Activated naive CD8-positive, alpha-beta T cell treated with anti-CD3 and anti-CD28 coated beads, Interleukin-2, amount 50 U/mL, for 16 hours (primary cell): ENCODE data around the gene VDR.

Source experiments
- DNase-seq: peaks from one replicate; pipeline ENCODE4 v3.0.0-alpha.2; 2020; ENCODE audit warnings: low read depth, low spot score

The VDR gene

DNA sequence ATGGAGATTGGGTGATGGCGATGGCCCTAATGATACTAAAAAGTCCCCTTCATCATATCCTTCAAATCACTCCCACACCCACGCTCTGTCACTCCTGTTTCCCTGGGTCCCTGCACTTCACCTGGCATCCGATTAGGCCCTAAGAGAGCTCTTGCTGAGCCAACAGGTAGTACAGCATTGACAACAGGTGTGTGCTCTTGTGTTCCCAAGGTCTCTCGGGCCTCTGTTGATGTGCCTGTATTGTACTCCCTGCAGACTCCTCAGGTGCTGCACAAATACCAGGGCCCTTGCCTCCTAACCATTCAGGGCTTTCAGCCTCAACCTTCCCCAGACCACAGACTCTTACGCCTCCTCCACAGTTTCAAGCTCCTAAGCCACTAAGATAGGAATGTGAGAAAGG lies 25.8 kb upstream of the VDR start:
- DNase-seq = no peak

DNA sequence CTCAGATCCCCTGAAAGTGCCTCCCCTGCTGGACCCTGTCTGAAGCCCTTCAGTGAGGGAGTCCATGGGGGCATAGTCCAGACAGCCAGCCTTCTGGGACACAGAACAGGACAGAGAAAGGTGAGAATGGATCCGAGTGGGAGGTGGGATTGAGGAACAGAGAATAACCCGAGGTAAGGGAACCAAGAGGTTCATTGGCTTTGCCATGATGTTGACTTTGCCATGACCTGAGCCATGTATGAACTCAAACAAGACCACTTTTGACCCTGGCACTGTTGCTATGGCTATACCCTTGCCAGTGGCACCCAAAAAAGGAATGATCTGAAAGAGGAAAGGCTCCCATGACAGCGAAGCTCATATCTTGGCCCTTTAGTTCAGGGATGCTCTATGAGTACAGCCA lies 22.6 kb upstream of the VDR start:
- no peak for DNase-seq

DNA sequence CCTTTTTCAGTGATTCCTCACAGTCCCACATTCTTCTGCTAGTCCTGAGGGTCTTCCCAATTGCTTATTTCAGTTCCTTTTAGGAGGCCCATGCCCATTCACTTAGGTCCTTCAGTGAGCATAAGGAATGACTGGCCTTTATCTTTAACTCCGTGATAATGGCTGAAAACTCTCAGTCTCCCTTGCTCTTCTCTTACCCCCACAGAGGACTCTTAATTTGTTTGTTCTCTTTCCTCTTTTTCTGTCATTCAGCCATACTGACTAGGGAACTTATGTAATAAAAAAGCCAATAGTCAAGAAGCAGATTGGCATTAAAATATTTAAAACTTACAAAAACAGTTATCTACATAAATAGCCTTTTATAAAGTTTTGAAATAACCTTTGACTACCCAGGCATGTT lies 17.1 kb upstream of the VDR start:
- no peak for DNase-seq

DNA sequence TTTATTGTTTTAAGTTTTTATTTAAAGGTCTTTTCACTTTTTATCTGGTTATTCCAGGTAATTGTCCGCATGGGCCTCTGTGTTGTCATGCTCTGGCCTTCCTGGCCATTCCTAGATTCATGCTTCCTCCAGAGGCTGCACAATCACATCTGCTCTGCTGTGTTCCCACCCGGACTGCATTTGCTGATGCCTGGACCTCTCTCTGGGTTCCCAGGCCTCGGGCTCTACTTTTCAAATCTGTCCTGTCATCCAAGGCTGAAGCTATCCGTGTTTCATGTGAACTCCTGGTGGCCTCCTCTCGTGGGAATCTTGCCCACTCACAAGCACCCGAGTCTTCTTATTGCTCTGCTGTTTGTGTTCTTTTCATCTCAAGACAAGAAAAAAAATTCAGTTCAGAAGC lies 16.1 kb upstream of the VDR start:
- no peak for DNase-seq

DNA sequence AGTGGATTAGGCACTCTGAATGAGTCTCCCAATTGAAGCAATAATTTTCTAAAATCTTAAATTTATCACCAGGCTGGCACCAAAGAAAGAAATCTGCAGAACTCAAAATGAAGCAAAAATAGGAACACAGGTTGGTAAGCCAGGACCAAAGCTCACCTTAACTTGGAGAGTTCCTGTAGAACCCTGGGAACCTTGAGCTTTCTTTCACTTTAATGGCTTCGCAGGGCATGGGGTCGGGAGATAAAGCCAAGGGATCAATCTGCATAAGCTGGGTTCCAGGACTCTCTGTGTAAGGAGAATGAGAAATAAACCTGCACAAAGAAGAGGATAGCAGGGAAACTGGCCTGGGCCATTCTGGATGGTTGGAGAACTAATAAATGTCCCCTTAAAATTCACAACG lies 8.3 kb upstream of the VDR start:
- no peak for DNase-seq

DNA sequence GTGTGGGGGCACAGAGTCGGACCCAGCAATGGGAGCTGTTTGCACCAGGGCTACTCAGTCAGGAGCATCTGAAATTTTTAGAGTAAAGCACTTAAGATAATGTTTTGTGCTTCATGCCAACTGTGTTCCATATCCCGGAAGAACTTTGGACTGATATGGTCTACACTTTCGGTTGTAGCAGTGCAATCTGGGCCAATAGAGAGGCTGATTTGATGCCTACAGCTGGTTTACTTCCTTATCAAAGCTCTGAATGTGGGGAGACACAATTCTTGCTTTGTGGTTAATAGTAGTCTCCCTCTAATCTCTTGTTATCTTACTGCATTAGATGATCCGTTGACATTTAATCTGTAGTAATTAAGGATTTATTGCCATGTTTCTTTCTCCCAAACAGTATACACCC lies 7.8 kb upstream of the VDR start:
- no peak for DNase-seq

DNA sequence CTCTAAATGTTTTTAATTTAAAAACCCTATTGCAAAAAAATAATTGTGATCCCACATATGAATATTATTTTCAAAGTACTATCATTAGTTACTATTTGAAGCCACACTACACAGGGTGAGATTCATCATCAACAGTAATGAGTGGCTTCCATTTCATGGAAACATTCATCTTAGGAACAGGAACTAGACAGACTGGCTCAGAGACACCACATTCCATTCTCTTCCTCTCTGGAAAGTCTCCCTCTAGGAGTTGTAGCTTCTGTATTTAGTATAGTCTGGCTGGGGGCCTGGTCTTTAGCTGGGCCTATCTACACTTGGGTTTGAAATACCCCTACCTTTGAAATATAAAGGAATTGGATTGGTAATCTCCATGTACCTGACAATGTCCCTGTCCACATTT lies 6.2 kb upstream of the VDR start:
- no peak for DNase-seq

DNA sequence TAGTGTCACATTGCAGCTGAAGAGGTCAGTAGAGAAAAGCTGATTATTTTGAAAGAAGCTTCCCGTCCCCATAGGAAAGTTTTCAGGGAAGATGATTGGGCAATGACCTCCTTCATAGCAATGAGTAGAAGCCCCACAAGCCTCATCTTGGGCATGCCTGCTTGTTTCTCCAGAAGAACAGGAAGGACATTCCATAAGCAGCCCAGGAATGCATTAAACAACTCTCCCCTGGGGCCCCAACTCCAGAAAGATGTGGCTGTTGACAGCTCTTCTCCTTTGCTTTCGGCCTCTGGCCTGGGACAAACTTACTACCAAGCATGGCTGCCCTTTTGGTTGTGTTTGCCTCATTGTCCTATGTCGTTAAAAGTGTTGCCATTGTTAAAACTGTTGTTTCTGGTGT lies 5.7 kb upstream of the VDR start:
- no peak for DNase-seq

DNA sequence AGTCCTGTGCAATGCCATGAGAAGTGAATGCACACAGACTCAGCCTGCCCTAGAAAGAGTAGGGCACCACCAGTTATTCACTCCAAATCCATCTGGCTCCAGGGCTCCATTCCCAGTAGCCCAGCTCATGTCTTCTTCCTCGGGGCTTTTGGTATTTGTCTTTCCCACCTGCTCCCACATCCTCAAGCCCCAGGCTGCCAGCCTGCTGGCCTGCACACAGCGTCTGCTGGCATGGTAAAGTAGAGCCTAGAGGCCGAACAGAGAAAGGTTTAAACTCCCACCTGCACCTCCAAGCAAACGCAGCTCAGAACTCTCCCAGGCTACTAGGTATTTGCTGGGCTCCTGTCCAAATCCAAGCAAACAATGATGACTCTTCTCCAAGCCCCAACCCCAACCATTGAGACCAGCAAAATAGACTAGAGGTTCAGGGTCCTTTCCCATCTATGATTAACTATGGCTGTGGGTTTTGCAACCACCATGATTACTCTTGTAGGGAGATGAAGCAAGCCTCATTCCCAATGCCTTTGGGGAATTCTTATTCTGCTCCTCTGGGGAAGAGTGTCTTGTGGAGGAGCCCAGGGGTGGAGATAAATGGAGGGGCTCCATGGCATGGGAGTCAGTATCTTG lies 5.2 kb upstream of the VDR start:
- DNase-seq = no peak

DNA sequence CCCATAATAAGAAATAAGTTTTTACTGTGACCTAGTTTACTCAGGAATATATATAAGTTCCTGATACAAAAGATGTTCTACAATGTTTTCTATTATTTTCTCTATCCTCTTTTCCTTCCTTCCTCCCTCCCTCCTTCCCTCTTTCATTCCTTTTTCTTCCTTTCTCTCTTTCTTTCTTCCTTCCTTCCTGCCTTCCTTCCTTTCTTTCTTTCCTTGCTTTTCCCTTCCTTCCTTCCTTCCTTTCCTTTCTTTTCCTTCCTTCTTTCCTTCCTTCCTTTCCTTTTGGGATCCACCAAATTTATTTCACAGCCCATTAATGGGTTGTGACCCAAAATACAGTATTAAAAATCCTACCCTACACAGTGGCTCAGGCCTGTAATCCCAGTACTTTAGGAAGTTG lies 3.9 kb upstream of the VDR start:
- DNase-seq = no peak

DNA sequence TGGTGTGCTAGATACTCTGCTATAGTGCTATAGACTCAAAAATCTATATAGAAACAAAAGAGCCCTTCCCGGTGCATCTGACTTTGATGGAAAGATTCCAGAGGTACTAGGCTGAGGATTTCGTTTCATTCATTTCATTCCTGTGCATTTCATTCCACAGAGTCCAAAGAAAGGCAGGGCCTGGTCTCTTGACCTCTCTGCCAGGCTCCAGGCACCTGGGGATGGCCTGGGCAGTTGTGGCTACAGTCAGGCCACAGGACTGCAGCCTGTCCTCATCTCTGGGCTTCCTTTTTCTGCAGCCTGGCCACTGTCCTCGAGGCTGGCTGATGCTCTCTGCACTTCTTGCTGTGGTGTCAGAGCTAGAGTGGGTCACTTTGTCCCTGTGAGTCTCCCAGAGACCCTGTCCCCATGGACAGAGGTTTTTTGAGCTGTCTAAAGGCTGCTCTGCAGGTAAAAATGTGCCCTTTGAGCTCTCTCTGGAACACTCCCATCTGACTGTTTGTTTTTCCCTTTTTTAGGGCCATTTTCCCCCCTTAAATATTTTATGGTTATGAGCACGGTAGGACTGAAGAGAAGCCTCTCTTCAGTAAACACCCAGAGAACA lies 3.2 kb upstream of the VDR start:
- DNase-seq = no peak

DNA sequence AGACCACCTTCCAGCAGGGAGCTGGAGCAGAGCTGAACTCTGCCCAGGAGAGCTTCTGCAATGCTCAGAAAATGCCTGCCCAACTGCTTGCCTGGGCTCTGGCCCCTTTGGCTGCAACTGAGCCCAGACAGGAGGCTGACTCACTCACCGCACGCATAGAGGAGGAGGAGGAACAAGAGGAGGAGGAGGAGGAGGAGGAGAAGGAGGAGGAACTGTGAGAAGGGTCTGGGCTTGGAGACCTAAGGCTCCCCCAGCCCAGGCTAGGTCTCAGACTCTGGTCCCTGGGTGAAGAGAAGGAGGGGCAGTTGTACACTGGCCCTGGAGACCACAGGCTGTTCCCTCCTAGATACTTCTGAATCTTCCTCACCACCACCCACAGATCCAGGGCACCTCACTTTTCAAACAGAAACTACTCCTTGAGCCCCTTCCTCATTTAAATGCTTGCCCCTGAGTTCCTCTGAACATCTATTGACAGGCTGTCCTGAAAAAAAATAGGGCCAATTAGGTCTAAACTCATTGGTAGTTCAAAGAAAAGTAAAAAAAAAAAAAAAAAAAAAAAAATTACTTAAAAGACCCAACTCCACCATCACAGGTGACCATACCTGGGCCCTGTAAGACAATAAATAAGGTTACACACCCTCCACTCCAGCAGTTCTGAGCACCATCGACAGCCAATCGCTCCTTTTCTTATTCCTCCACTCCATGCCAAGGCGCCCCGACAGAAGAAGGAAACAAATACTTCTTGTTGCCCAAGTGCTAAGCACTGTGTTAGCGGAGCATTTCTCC lies 674 bp downstream of the VDR start:
- no peak for DNase-seq

DNA sequence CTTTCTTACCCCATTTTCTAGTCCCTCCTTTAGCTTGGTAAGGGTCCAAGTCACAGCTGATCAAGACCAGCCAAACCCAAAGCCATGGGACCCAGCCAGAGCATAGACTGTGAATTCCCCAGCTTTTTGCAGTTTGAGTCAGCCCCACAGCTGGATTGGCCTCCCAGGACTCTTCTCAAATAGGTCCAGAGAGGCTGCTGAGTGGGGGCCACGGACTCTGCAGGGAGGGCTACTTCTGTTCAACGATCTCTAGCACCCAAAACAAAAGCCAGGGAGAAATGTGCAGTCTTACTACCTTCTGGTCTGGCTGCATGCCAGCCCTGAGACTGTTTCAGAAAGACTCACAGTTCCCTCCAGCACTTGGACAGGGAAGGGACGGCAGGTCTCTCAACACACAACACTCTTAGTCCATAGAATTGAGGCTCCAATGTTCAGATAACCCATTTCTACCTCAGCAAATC lies 1.6 kb downstream of the VDR start:
- no peak for DNase-seq

DNA sequence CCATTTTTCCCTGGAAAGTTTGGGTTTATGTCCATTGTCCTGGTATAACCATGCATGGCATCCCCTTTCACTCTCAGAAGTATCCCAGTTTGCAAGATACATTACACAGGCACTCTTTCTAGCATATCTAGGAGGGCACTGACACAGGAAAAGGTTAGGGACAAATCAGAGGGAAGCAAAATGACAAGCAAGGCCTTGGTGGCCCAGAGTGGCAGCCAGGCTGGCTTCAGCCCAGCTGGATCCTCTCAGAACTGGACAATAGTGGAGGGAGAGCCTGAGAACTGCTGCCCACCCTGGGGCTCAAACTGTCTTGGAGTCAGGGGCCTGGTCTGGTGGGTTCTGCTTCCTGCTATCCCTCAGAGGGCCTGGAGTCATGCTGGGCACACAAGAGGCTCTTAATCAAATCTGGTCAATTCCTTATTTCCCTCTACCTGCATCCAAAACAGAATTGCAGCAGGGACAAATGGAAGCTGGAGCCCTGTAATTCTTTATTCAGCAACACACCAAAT lies 2.6 kb downstream of the VDR start:
- no peak for DNase-seq

DNA sequence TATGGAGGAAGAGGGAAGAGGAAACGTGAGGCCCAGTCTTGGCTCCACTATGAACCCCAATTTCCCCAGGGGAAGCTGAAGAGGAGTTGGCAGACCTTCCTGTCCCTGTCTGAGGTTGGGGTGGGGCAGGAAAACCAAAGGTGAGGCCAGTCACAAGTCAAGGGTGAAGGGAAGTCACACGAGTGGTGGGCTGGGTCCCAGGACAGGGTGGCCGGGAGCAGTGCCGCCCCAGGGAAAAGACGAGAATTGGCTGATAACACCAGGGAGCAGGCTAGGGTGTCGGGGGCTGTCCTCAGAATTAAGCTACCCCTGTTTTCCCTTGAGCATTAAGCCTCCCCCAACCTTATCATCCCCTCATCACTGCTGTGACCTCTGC lies 3.1 kb downstream of the VDR start:
- DNase-seq = no peak

DNA sequence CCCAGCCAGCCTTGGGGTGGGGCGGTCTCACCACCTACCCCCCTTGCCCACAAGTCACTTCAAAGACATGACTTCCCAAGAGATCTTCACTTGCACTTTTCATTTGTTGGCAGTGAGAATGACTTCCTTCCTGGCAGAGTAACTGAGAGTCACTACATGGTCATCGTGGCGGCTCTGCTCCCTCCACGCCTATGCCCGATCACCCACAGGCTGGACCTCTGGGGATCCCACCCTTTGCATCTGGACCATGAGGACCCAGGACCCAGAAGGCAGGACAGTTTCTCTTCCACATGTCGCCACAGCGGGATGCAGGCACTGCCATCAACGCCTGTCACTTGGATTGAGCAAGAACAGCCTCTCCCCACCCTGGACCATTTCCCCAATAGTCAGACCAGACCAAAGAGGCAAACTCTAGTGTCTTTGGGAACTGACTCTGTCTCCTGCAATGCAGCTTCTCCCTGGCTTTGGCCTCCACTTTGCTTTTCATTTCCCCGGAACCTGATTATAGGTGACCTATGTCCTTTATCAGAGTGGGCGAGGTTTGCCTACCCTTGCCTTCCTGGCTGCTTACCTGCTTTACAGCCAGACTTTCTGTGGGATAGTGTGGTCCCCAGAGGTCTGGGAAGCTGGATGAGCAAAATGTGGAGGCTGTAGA lies 3.6 kb downstream of the VDR start:
- no peak for DNase-seq

DNA sequence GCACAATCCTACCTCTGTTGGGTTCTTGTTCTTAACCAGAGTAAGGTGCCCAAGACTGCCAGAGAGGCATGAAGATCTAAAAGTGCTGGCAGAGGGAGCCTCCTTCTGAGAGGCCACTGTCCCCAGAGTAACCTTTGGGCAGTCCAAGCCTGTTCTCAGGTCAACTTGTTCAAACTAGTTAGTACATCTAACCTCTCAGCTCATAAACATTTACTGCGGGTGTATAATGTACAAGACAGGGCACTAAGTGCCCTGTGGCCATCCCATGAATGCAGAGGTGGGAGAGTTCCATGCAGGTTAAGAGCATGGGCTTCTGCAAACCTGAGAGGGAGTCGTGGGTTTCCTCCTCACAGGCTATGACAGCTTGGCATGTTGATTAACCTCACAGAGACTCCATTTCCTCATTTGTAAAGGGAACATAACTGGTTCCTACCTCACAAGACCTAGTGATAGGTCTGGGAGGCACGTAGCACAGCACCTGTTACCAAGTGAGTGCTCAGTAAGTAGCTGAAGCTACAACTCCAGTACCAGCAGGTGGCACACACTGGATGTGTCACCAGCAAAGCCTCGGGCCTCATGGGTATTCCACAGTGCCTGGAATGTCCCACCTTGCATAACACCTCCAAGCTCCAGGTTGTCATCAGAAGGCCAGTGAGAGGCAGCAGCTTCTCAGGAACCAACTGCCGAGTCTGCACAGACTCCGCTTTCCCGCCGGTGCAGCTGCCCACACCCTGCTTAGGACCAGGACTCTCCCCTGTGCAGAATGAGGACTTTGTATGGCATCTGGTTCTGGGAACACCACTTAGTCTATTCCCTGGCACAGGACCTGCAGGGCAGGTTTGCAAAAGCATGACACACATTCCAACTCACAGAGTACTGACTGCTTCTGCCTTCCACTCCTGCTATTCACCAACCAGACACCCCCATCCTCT lies 4.4 kb downstream of the VDR start:
- no peak for DNase-seq

DNA sequence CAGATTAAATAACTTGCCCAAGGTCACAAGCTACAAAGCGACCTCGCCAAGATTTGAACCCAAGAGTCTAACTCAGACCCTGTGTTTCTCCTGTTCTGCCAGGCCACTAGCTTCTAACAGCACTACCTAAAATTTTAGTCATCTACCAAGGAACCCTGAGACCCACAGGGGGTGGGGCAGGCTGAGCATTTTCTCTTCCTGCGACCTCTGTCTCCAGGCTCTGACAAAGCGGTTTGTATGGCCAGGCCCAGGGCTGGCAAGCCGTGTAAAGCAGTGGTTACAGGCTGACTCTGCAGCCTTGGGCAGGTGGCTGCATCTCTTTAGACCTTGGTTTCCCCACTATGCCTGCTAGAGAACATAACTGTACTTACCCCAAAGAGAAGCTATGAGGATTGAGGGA lies 5.3 kb downstream of the VDR start:
- DNase-seq = no peak

DNA sequence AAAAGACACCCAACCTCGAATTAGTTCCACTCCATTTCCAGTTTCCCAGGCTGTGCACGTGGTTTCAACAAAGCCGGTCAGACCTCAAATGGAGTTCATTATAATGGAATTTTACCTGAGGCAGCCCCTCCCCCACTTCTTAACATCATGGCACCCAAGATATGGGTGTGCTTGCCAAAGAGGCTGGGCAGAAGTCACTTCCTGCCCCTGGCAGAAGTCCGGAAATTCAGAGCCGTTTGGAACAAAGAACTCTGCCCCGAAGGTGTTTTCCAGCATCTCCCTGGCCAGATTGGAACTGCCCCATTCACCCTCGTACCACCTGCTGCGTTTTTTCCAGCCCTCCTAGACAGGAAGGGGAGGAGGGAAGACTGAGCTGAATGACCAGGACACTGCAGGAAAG lies 8.2 kb downstream of the VDR start:
- DNase-seq = no peak

DNA sequence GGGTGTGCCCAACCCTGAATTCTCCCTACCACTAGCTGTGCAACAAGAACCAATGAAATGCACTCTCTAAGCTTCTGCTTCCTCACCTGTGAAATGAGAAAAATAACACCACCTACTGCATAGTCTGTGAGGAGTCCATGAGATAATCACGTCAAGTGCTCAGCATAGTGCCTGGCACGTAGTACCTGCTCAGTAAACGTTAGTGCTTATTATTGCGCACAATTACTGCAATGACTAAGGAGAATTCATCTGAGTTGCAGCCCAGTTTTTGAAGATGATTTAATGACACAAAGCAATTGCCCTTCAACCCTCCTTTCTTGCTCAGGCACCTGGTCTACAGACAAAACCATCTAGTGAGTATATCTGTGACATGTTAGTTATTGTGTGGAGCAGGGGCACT lies 8.8 kb downstream of the VDR start:
- DNase-seq = no peak

DNA sequence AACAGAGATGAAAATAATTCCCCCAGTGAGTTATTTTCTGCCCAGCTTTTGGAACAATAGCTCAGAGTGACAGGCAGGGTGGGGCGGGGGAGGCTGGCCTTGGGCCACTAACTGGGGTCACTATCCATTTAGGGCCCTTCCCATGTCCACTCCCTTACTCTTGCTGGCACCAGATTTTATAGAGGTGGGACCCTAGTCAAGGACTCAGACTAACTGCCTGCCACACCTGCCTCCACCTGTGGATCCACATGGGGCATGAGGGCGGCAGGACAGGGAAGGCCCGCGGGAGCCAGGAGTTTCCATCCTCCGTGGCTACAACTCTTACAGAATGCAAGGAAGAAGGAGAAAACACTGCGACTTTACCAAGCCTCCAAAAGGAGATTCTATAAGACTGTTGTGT lies 10.1 kb downstream of the VDR start:
- no peak for DNase-seq
